ENCODE data around the gene MXD3. TPM values are rescaled to one million over a fixed set of nuclear protein-coding genes. Genes with fewer than 3 reads are reported as not detected.

The MXD3 gene
- total and polyA plus RNA-seq, 2 donors (not counting 3 experiments of a cell fraction or from before 2014, with no cell fraction given) = 38.4 to 44.2 TPM

DNA sequence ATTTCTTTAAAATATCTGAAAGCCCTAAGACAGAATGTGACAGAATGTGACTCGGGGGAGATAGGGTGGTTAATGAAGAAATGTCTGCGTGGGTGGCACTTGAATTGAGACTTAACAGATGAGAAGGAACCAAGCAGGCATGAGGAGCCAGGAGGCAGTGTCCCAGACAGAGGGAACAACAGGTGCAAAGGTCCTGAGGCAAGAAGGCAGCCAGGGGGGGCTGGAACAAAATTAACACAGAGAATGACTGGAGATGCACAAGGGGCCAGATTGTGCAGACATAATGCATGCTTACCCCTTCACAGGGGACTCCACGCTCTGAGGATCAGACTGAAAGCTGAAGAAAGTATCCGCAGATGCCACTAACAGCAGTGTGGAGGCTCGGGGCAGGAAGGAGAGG, 38.1 kb upstream of the MXD3 start:
- no peak overlapping the region for H3K4me3 ChIP-seq (replicated peaks in 1 of 3; ENCODE audit: insufficient read depth in 1 of 3, low read depth in 1 of 3, low read length in 3 of 3)
- CTCF ChIA-PET = interaction anchor here (1.0 to 1.3 kb wide), 2 partner anchors 29 to 40 kb away, joined by 3 read pairs; no protein-coding TSS in a partner anchor
- H3K4me1 ChIP-seq (ENCODE audit: control insufficient read depth, extremely low read depth, insufficient read depth, low read length) = peaks cover 21% of the 10 kb centered on the region
- no peak for TF ChIP-seq JUN (IDR thresholded peaks at IDR 0.05; ENCODE audit: borderline replicate concordance, insufficient read depth, insufficient read length, low read depth)
- TF ChIP-seq FOS (IDR thresholded peaks at IDR 0.05; ENCODE audit: borderline replicate concordance, insufficient read depth, low read length) = no peak
- no peak for TF ChIP-seq GATA2 (IDR thresholded peaks at IDR 0.05; ENCODE audit: insufficient read depth, insufficient read length, low read depth, low read length)
- TF ChIP-seq POLR2A (IDR thresholded peaks at IDR 0.05; ENCODE audit: low read depth, low read length) = no peak
- TF ChIP-seq, protein P1, sequence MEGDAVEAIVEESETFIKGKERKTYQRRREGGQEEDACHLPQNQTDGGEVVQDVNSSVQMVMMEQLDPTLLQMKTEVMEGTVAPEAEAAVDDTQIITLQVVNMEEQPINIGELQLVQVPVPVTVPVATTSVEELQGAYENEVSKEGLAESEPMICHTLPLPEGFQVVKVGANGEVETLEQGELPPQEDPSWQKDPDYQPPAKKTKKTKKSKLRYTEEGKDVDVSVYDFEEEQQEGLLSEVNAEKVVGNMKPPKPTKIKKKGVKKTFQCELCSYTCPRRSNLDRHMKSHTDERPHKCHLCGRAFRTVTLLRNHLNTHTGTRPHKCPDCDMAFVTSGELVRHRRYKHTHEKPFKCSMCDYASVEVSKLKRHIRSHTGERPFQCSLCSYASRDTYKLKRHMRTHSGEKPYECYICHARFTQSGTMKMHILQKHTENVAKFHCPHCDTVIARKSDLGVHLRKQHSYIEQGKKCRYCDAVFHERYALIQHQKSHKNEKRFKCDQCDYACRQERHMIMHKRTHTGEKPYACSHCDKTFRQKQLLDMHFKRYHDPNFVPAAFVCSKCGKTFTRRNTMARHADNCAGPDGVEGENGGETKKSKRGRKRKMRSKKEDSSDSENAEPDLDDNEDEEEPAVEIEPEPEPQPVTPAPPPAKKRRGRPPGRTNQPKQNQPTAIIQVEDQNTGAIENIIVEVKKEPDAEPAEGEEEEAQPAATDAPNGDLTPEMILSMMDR (IDR thresholded peaks at IDR 0.05; ENCODE audit: extremely low read depth in 1 of 2, insufficient read depth in 1 of 2, low read depth in 1 of 2, low read length in 2 of 2) = no peak
- TF ChIP-seq, protein P2, sequence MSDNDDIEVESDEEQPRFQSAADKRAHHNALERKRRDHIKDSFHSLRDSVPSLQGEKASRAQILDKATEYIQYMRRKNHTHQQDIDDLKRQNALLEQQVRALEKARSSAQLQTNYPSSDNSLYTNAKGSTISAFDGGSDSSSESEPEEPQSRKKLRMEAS (IDR thresholded peaks at IDR 0.05; ENCODE audit: insufficient read depth, insufficient read length) = no peak
- TF ChIP-seq MYC (IDR thresholded peaks at IDR 0.05; ENCODE audit: low read depth, low read length) = no peak
- no peak for TF ChIP-seq EZH2 (IDR thresholded peaks at IDR 0.05; ENCODE audit: borderline replicate concordance, low read depth, low read length, severe bottlenecking)
- no peak for TF ChIP-seq POLR2AphosphoS5 (IDR thresholded peaks at IDR 0.05; ENCODE audit: insufficient read depth, low read depth, low read length)
- POLR2A ChIA-PET = interaction anchor here (2.1 kb wide), 1 partner anchor 12 kb away, joined by 6 read pairs; no protein-coding TSS in a partner anchor
- no peak overlapping the region for H3K27ac ChIP-seq (ENCODE audit: insufficient read depth, low read depth, low read length)
- intact Hi-C loops (cut with micrococcal nuclease) = loop anchor here (2.0 kb wide), 1 partner anchor 37 kb away; no protein-coding TSS in a partner anchor
- no peaks in the 10 kb centered on the region for H3K9me1 ChIP-seq (replicated peaks; ENCODE audit: control insufficient read depth, extremely low read depth, insufficient read depth, low read length)
- no peaks in the 10 kb centered on the region for H3K9me3 ChIP-seq (replicated peaks; ENCODE audit: control insufficient read depth, insufficient read depth, low read length)
- FAIRE-seq = no peak
- dilution Hi-C loops (cut with MboI; ENCODE audit: extremely low pct_ligation_motif_present, low sequenced_read_pairs) = no loop called here
- H3K9ac ChIP-seq (replicated peaks; ENCODE audit: extremely low read depth, insufficient read depth, low read length) = no peak overlapping the region
- H2AFZ ChIP-seq (ENCODE audit: low read depth, low read length) = no peak overlapping the region
- no peaks in the 10 kb centered on the region for H3K27me3 ChIP-seq (ENCODE audit: control insufficient read depth in 2 of 2, insufficient read depth in 2 of 2, low read length in 2 of 2)
- DNase-seq (ENCODE audit: low read depth, low spot score) = no peak
- peaks cover 54% of the 10 kb centered on the region for H3K79me2 ChIP-seq (ENCODE audit: control insufficient read depth, insufficient read depth, low read length)
- no TSS peak for BruUV-seq (replicated peaks)
- H3K4me2 ChIP-seq (ENCODE audit: insufficient read depth, low read length) = no peak overlapping the region
- peaks cover 2 to 4% of the 10 kb centered on the region in 2 experiments for H3K36me3 ChIP-seq (ENCODE audit: control insufficient read depth in 2 of 2, extremely low read depth in 1 of 2, insufficient read depth in 2 of 2, low read length in 2 of 2)
- no peaks in the 10 kb centered on the region for H4K20me1 ChIP-seq (replicated peaks; ENCODE audit: control insufficient read depth, extremely low read depth, insufficient read depth, low read length)

Data from endothelial cell of umbilical vein (primary cell).